ENCODE results near the gene RHOA. TPM values are rescaled to one million over a fixed set of nuclear protein-coding genes. Genes with fewer than 3 reads are reported as not detected.

RHOA gene
- total RNA-seq, 1 donor from 2014 or later, result 300 TPM

DNA sequence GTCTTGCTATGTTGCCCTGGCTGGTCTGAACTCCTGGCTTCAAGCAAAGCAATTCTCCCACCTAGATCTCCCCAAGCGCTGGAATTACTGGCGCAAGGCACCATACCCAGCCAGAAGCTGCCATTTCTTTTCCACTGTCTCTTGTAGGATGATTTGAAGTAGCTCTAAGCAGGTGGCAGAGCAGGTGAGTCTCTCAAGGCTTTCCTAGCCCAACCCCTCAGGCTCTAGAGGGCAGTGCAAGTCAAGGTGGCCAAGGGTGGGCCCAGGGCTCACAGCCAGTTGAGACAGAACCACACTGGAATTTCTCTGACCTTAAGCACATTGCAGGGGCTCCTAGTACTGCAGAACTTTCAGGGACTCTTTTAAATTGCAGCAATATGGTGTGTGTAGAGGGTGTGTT lies 42.7 kb upstream of the RHOA start:
- Mint-ChIP-seq H3K36me3 (no peaks in the 10 kb centered on the region), H3K4me3 (no peak overlapping the region), H3K4me1 (ENCODE audit: unreplicated experiment) (peaks cover 14% of the 10 kb centered on the region), H3K27ac (no peak overlapping the region), H3K27me3 (no peaks in the 10 kb centered on the region), H3K9me3 (no peaks in the 10 kb centered on the region)
- no peak for DNase-seq (ENCODE audit: extremely low spot score, unreplicated experiment)
- TF ChIP-seq, protein P1, sequence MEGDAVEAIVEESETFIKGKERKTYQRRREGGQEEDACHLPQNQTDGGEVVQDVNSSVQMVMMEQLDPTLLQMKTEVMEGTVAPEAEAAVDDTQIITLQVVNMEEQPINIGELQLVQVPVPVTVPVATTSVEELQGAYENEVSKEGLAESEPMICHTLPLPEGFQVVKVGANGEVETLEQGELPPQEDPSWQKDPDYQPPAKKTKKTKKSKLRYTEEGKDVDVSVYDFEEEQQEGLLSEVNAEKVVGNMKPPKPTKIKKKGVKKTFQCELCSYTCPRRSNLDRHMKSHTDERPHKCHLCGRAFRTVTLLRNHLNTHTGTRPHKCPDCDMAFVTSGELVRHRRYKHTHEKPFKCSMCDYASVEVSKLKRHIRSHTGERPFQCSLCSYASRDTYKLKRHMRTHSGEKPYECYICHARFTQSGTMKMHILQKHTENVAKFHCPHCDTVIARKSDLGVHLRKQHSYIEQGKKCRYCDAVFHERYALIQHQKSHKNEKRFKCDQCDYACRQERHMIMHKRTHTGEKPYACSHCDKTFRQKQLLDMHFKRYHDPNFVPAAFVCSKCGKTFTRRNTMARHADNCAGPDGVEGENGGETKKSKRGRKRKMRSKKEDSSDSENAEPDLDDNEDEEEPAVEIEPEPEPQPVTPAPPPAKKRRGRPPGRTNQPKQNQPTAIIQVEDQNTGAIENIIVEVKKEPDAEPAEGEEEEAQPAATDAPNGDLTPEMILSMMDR (conservative IDR thresholded peaks at IDR 0.05), result no peak

DNA sequence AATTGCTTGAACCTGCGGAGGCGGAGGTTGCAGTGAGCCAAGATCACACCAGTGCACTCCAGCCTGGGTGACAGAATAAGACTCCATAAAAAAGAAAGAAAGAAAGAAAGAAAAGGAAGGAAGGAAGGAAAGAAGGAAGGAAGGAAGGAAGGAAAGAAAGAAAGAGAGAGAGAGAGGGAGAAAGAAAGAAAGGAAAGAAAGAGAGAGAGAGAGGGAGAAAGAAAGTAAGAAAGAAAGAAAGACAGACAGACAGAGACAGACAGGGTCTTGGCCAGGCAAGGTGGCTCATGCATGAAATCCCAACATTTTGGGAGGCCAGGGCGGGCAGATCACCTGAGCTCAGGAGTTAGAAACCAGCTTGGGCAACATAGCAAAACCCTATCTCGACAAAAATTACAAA lies 41.8 kb upstream of the RHOA start:
- Mint-ChIP-seq H3K27me3 (no peaks in the 10 kb centered on the region), H3K4me1 (ENCODE audit: unreplicated experiment) (peaks cover 14% of the 10 kb centered on the region), H3K9me3 (no peaks in the 10 kb centered on the region), H3K36me3 (no peaks in the 10 kb centered on the region), H3K27ac (no peak overlapping the region), H3K4me3 (no peak overlapping the region)
- no peak for DNase-seq (ENCODE audit: extremely low spot score, unreplicated experiment)
- TF ChIP-seq, protein P1 (conservative IDR thresholded peaks at IDR 0.05), result no peak

DNA sequence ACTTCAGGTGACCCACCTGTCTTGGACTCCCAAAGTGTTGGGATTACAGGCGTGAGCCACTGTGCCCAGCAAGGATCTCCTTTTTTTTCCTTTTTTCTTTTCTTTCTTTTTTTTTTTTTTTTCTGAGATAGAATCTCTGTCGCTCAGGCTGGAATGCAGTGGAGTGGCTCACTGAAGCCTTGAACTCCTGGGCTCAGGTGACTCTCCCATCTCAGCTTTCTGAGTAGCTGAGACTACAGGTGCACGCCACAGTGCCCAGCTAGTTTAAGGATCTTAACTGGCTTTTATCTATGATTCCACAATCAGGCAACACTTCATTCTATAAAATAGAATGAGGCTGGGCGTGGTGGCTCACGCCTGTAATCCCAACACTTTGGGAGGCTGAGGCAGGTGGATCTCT lies 33.6 kb upstream of the RHOA start:
- H3K4me1 Mint-ChIP-seq (ENCODE audit: unreplicated experiment), result peaks cover 5% of the 10 kb centered on the region
- peak overlapping the region; percentile 58 for H3K27ac Mint-ChIP-seq
- no peaks in the 10 kb centered on the region for H3K36me3 Mint-ChIP-seq
- no peaks in the 10 kb centered on the region for H3K9me3 Mint-ChIP-seq
- TF ChIP-seq, protein P1 (conservative IDR thresholded peaks at IDR 0.05), result no peak
- no peak for DNase-seq (ENCODE audit: extremely low spot score, unreplicated experiment)
- H3K27me3 Mint-ChIP-seq, result no peaks in the 10 kb centered on the region
- H3K4me3 Mint-ChIP-seq, result no peak overlapping the region

DNA sequence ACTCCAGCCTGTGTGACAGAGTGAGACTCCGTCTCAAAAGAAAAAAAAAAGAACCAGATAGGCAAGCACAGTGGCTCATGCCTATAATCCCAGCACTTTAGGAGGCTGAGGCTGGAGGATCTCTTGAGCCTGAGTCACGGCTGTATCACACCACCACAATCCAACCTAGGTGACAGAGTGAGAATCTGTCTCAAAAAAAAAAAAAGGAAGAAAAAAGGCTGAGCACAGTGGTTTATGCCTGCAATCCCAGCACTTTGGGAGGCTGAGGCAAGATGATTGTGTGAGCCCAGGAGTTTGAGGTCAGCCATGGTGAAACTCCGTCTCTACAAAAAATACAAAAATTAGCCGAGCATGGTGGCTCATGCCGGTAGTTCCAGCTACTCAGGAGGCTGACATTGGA lies 23.0 kb upstream of the RHOA start:
- DNase-seq (ENCODE audit: extremely low spot score, unreplicated experiment), result no peak
- no peaks in the 10 kb centered on the region for H3K9me3 Mint-ChIP-seq
- peaks cover 1% of the 10 kb centered on the region for H3K4me1 Mint-ChIP-seq (ENCODE audit: unreplicated experiment)
- H3K27me3 Mint-ChIP-seq, result no peaks in the 10 kb centered on the region
- TF ChIP-seq, protein P1 (conservative IDR thresholded peaks at IDR 0.05), result no peak
- no peak overlapping the region for H3K4me3 Mint-ChIP-seq
- H3K27ac Mint-ChIP-seq, result no peak overlapping the region
- no peaks in the 10 kb centered on the region for H3K36me3 Mint-ChIP-seq

DNA sequence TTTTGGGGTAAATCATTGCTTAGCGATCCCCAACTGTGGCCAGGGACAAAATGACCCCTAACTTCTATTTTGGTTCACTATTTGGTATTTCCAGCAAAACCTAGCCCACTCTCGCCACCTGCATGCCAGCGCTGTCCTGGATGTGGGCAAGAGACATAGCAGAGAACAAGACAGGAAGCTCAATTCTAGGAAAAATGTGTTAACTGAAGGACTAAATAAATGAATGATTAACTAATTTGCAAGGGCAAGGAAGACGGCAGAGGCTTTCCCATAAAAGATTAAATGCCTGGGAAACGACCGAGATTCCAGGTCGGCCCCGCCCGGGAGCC lies 16.9 kb upstream of the RHOA start:
- Mint-ChIP-seq H3K27ac (peak overlapping the region; percentile 98), H3K9me3 (no peaks in the 10 kb centered on the region), H3K36me3 (no peaks in the 10 kb centered on the region), H3K27me3 (no peaks in the 10 kb centered on the region), H3K4me1 (ENCODE audit: unreplicated experiment) (peaks cover 4% of the 10 kb centered on the region), H3K4me3 (peak overlapping the region; percentile 92)
- no peak for DNase-seq (ENCODE audit: extremely low spot score, unreplicated experiment)
- TF ChIP-seq, protein P1 (conservative IDR thresholded peaks at IDR 0.05), result no peak

DNA sequence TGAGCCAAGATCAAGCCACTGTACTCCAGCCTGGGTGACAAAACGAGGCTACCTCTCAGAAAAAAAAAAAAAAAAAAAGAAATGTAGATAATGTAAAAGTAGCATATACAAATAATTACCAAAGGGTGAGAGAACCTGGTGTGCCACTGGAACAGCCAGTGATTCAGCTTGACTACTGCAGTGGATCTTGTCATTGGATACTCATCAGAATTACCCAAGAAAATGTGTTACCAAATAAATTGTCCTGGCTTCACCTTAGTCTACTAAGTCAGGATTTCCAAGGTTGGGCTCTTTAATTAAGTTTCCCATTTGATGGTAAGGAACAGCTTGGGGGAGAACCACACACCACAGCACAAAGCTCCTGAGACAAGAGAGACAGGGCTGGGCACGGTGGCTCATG lies 15.8 kb upstream of the RHOA start:
- Mint-ChIP-seq H3K36me3 (no peaks in the 10 kb centered on the region), H3K27me3 (no peaks in the 10 kb centered on the region), H3K4me3 (peak overlapping the region; percentile 92), H3K27ac (no peak overlapping the region), H3K4me1 (ENCODE audit: unreplicated experiment) (peaks cover 10% of the 10 kb centered on the region), H3K9me3 (no peaks in the 10 kb centered on the region)
- TF ChIP-seq, protein P1 (conservative IDR thresholded peaks at IDR 0.05), result no peak
- no peak for DNase-seq (ENCODE audit: extremely low spot score, unreplicated experiment)
